OCI-LY3 (cell line): ENCODE data around the gene PXDC1.

Source experiments
- CTCF ChIP-seq: fragments of 200-600, 300-600 bp; sonication (generic); IDR thresholded peaks from 2 replicates; pipeline ENCODE4 v1.5.1; 2014; ENCODE audit warnings: antibody characterized with exemption, low read length, low read depth
- EZH2phosphoT487 ChIP-seq: fragments of 200-600 bp; shearing (Covaris generic); IDR thresholded peaks from 2 replicates; pipeline ENCODE4 v1.6.1; 2018; ENCODE audit warnings: antibody characterized with exemption, mixed run types, low read depth

GRCh38 chr6:3797231-3798054 lies 45.9 kb upstream of the PXDC1 start:
- TF ChIP-seq CTCF (no peak), EZH2phosphoT487 (no peak)
